MM.1S (cell line): ENCODE results near the gene DDI2.

Source experiments
- DNase-seq: peaks from one replicate; pipeline ENCODE4 v3.0.0-alpha.2; 2015
- H2AFZ ChIP-seq: fragments of 300-600 bp; sonication (generic); 2 replicates; pipeline ENCODE4 v1.6.0; 2016; ENCODE audit warnings: antibody characterized with exemption, low read length
- H3F3A ChIP-seq: fragments of 300-600 bp; sonication (generic); 2 replicates; pipeline ENCODE4 v1.6.1; 2016; ENCODE audit warnings: mild to moderate bottlenecking, antibody characterized with exemption, low read length, moderate library complexity, mixed read lengths; ENCODE audit not compliant: insufficient read depth
- H3K27ac ChIP-seq: fragments of 300-600 bp; sonication (generic); 2 replicates; pipeline ENCODE4 v1.5.1; 2016; ENCODE audit warnings: mild to moderate bottlenecking, low read length
- H3K27me3 ChIP-seq: fragments of 300-600 bp; sonication (generic); replicated peaks from 2 replicates; pipeline ENCODE4 v1.6.0; 2016; ENCODE audit warnings: low read length; ENCODE audit not compliant: insufficient read depth
- H3K36me3 ChIP-seq: fragments of 300-600 bp; sonication (generic); replicated peaks from 2 replicates; pipeline ENCODE4 v1.6.1; 2016; ENCODE audit warnings: mild to moderate bottlenecking, low read length, mixed read lengths; ENCODE audit not compliant: insufficient read depth
- H3K4me1 ChIP-seq: fragments of 300-600 bp; sonication (generic); 2 replicates; pipeline ENCODE4 v1.6.1; 2016; ENCODE audit warnings: low read length, mixed read lengths
- H3K4me2 ChIP-seq: fragments of 300-600 bp; sonication (generic); 2 replicates; pipeline ENCODE4 v1.6.0; 2016; ENCODE audit warnings: low read depth, low read length
- H3K4me3 ChIP-seq: fragments of 300-600 bp; sonication (generic); 2 replicates; pipeline ENCODE4 v1.5.1; 2016; ENCODE audit warnings: low read length, mixed read lengths
- H3K79me2 ChIP-seq: fragments of 300-600 bp; sonication (generic); 2 replicates; pipeline ENCODE4 v1.6.1; 2016; ENCODE audit warnings: mixed run types, low read length, mixed read lengths
- H3K9ac ChIP-seq: fragments of 300-600 bp; sonication (generic); 2 replicates; pipeline ENCODE4 v1.6.1; 2016; ENCODE audit warnings: low read length, mixed read lengths
- H3K9me2 ChIP-seq: fragments of 300-600 bp; sonication (generic); replicated peaks from 2 replicates; pipeline ENCODE4 v1.6.1; 2016; ENCODE audit warnings: mild to moderate bottlenecking, low read length, mixed read lengths; ENCODE audit not compliant: insufficient read depth
- H3K9me3 ChIP-seq: fragments of 300-600 bp; sonication (generic); replicated peaks from 2 replicates; pipeline ENCODE4 v1.6.1; 2016; ENCODE audit warnings: mild to moderate bottlenecking, low read length, mixed read lengths; ENCODE audit not compliant: insufficient read depth
- H4K20me1 ChIP-seq: fragments of 300-600 bp; sonication (generic); 2 replicates; pipeline ENCODE4 v1.6.1; 2016; ENCODE audit warnings: mild to moderate bottlenecking, low read length, moderate library complexity, mixed read lengths; ENCODE audit not compliant: insufficient read depth
- CTCF ChIP-seq: fragments of 300-600 bp; sonication (generic); IDR thresholded peaks from 2 replicates; pipeline ENCODE4 v1.5.1; 2016; ENCODE audit warnings: antibody characterized with exemption, low read length, mixed read lengths
- EZH2 ChIP-seq: fragments of 300-600 bp; sonication (generic); optimal IDR thresholded peaks from 2 replicates; pipeline ENCODE3; 2017; ENCODE audit warnings: low read depth, mild to moderate bottlenecking, antibody characterized with exemption, low read length, mixed read lengths
- EZH2phosphoT487 ChIP-seq: fragments of 300-600 bp; sonication (generic); IDR thresholded peaks from 2 replicates; pipeline ENCODE4 v1.6.1; 2018; ENCODE audit warnings: antibody characterized with exemption, low read length

Gene DDI2

GRCh38 chr1:15690317-15690716 lies 73.1 kb downstream of the DDI2 start:
- H3F3A ChIP-seq = no peaks in the 10 kb centered on the region
- TF ChIP-seq EZH2phosphoT487 = no peak
- TF ChIP-seq EZH2 = no peak
- TF ChIP-seq CTCF = no peak
- no peak overlapping the region for H3K4me3 ChIP-seq
- H2AFZ ChIP-seq = no peak overlapping the region
- H3K4me1 ChIP-seq = peaks cover 6% of the 10 kb centered on the region; the same call in 1 of the 2 replicates
- peaks cover 96% of the 10 kb centered on the region for H3K79me2 ChIP-seq
- no peak overlapping the region for H3K4me2 ChIP-seq
- H3K27me3 ChIP-seq = no peaks in the 10 kb centered on the region
- H3K27ac ChIP-seq = no peak overlapping the region
- no peak overlapping the region for H3K9ac ChIP-seq
- H3K9me3 ChIP-seq = no peaks in the 10 kb centered on the region
- DNase-seq = no peak
- H4K20me1 ChIP-seq = no peaks in the 10 kb centered on the region
- no peaks in the 10 kb centered on the region for H3K36me3 ChIP-seq
- no peaks in the 10 kb centered on the region for H3K9me2 ChIP-seq

- TF ChIP-seq CTCF (no peak), EZH2 (no peak), EZH2phosphoT487 (no peak)
- Histone ChIP-seq H3K4me2 (no peak overlapping the region), H3K79me2 (peaks cover 93% of the 10 kb centered on the region), H3F3A (peaks cover 5% of the 10 kb centered on the region), H3K27me3 (no peaks in the 10 kb centered on the region), H3K9ac (no peak overlapping the region), H4K20me1 (no peaks in the 10 kb centered on the region), H3K27ac (no peak overlapping the region), H3K4me1 (peaks cover 2% of the 10 kb centered on the region), H3K4me3 (no peak overlapping the region), H2AFZ (no peak overlapping the region), H3K9me3 (no peaks in the 10 kb centered on the region), H3K9me2 (no peaks in the 10 kb centered on the region), H3K36me3 (no peaks in the 10 kb centered on the region)
- DNase-seq = no peak
Measured at GRCh38 chr1:15691434-15692032, 74.3 kb downstream of the DDI2 start.

- Histone ChIP-seq H3F3A (peaks cover 12% of the 10 kb centered on the region), H2AFZ (no peak overlapping the region), H3K27me3 (no peaks in the 10 kb centered on the region), H3K79me2 (peaks cover 86% of the 10 kb centered on the region), H3K9me3 (no peaks in the 10 kb centered on the region), H4K20me1 (no peaks in the 10 kb centered on the region), H3K27ac (no peak overlapping the region), H3K36me3 (no peaks in the 10 kb centered on the region), H3K9me2 (no peaks in the 10 kb centered on the region), H3K9ac (no peak overlapping the region), H3K4me1 (peaks cover 7% of the 10 kb centered on the region), H3K4me3 (no peak overlapping the region), H3K4me2 (no peak overlapping the region)
- TF ChIP-seq EZH2phosphoT487 = no peak
- no peak for TF ChIP-seq CTCF
- no peak for TF ChIP-seq EZH2
- DNase-seq = no peak
Measured at GRCh38 chr1:15692121-15692682, 74.9 kb downstream of the DDI2 start.
